GM10248 (cell line): ENCODE results near the gene TNIK.

Experiments used
- CTCF ChIA-PET: fragments of 300-600 bp; sonication (Branson Sonifier 250); formaldehyde crosslinking; extraction: SDS; loops from one replicate; lab custom pipeline; 2021; ENCODE audit warnings: antibody characterized with exemption; lab: Yijun Ruan, JAX
- POLR2A ChIA-PET: fragments of 350-650 bp; sonication (Branson Sonifier 250); formaldehyde crosslinking; extraction: SDS; loops from one replicate; lab custom pipeline; 2020; ENCODE audit warnings: antibody characterized with exemption; lab: Yijun Ruan, JAX
- DNase-seq: peaks from one replicate; pipeline ENCODE4 v3.0.0; 2012; ENCODE audit errors: extremely low spot score
- TF ChIP-seq, protein P1 (sequence below): IDR thresholded peaks from 2 replicates; pipeline ENCODE4 v1.5.1; 2012; ENCODE audit warnings: mild to moderate bottlenecking, low read depth; ENCODE audit errors: extremely low read depth, missing control alignments, control extremely low read depth

TNIK gene

DNA sequence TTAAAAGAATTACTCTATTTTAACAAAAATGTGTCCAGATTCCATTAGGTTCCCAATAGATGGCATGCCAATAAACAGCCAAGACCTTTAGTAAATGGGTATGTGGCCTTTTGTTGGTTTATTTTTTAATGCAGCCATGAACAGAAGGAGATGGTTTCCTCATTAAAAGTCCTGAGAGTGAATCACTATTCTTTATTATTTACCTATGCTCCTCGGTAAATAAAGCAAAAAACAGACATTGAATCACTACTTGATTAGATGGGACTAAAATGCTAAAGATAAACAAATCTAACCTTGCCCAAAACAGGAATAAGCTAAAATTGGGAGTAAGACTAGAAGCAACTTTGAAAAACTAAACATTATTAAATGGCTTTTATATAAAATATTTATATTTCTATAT is 94.2 kb downstream of the TNIK start:
- TF ChIP-seq, protein P1, sequence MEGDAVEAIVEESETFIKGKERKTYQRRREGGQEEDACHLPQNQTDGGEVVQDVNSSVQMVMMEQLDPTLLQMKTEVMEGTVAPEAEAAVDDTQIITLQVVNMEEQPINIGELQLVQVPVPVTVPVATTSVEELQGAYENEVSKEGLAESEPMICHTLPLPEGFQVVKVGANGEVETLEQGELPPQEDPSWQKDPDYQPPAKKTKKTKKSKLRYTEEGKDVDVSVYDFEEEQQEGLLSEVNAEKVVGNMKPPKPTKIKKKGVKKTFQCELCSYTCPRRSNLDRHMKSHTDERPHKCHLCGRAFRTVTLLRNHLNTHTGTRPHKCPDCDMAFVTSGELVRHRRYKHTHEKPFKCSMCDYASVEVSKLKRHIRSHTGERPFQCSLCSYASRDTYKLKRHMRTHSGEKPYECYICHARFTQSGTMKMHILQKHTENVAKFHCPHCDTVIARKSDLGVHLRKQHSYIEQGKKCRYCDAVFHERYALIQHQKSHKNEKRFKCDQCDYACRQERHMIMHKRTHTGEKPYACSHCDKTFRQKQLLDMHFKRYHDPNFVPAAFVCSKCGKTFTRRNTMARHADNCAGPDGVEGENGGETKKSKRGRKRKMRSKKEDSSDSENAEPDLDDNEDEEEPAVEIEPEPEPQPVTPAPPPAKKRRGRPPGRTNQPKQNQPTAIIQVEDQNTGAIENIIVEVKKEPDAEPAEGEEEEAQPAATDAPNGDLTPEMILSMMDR = no peak
- CTCF ChIA-PET = no interaction called here
- DNase-seq = no peak
- POLR2A ChIA-PET = no interaction called here

DNA sequence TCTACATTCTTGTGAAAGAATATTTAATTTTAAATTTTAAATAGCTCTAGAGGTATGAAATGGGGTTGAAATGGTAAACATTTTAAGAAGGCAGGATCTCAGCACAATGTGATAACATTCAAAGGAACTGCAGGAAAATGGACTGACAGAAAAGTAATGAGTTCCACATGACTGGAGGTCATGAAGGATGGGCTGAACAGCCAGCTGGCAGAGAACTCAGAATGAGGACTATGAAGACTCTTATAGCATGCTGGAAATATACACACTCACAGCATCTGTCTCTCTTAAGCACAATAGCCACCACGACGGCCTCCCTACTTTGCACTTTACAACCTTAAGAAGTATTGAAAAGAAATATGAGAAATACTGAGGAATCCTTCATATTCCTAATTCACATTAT is 94.7 kb downstream of the TNIK start:
- CTCF ChIA-PET = interaction anchor here (1.3 to 3.6 kb wide), 2 partner anchors 17 to 63 kb away, joined by 4 to 13 read pairs; no protein-coding TSS in a partner anchor
- DNase-seq = no peak
- POLR2A ChIA-PET = no interaction called here
- TF ChIP-seq, protein P1 = no peak

DNA sequence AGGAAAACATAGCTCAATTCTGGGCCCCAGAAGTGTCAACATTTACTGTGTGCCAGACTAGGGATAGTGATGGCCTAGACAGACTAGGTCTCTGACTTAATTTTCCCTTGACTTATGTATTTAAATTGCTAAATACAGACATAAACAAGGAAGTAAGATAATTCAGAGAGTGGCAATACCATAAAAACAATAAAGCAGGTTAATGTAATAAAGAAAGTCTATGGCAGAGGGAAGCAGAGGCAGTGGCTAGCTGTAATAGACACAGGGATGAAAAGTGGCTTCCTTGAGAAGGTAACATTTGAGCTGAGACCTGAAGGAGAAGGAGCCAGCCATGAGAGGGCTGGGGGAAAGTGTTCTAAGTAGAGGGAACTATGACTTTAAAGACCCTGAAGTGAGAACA is 95.7 kb downstream of the TNIK start:
- no peak for DNase-seq
- TF ChIP-seq, protein P1 = no peak
- POLR2A ChIA-PET = no interaction called here
- CTCF ChIA-PET = interaction anchor here (0.9 to 3.6 kb wide), 4 partner anchors 10 to 64 kb away, joined by 3 to 13 read pairs (median 4); no protein-coding TSS in a partner anchor

DNA sequence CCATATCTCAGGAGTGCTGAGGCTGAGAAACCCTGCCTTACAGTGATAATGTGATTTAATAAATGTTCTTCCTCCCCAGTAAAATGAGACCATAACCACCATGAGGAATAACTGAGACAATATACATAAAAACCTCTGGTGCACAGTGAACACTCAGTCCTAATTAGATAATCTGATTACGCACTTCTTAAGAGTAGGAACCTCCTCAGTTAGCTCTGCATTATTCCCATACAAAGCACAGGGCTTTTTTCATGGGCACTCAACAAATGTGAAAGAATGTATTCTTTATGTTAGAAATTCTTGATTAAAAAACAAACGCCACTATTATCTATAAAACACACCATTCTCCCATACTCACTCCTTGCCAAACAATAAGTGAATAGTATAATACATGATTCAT is 97.0 kb downstream of the TNIK start:
- TF ChIP-seq, protein P1 = no peak
- ChIA-PET CTCF (interaction anchor here (1.1 to 3.6 kb wide), 3 partner anchors 9 to 38 kb away, joined by 3 to 13 read pairs (median 7); no protein-coding TSS in a partner anchor), POLR2A (no interaction called here)
- no peak for DNase-seq

DNA sequence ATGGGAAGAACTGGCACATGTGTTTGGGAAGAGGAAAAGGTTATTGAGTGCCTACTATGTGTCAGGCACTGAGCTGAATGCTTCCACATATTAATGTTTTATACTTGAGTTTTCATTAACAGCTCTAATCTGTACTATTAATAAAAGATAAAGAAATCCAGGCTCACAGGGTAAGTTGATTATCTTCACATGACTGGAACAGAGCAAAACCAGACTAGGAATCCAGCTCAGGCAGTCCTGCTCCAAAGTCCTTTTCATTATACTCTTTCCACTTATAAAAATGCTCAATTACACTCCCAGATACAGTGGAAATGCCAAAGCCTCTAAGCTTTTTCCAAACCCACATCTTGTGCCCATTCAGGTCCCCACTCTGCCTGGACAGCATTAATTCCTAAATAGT is 97.6 kb downstream of the TNIK start:
- POLR2A ChIA-PET = no interaction called here
- TF ChIP-seq, protein P1 = no peak
- CTCF ChIA-PET = interaction anchor here (1.1 to 3.6 kb wide), 4 partner anchors 9 to 38 kb away, joined by 3 to 13 read pairs (median 6); no protein-coding TSS in a partner anchor
- DNase-seq = no peak

DNA sequence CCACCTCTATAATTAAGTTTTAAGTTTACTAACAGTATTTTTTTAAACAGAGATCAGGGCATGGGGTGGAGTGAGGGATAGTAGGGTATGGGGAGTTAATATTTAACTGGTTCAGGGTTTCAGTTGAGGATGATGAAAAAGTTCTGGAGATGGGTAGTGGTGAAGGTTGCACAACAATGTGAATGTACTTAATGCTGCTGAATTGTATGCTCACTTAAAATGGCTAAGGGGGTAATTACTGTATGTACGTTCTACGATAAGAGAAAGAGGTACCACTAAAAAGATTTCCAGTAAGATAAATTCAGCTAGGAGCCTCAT is 101.4 kb downstream of the TNIK start:
- no peak for DNase-seq
- TF ChIP-seq, protein P1 = no peak
- POLR2A ChIA-PET = no interaction called here
- CTCF ChIA-PET = interaction anchor here (1.4 kb wide), 1 partner anchor 22 kb away, joined by 4 read pairs; no protein-coding TSS in a partner anchor
